CD14-positive monocyte (primary cell): Measurements from ENCODE around the gene SQSTM1. TPM values are rescaled to one million over a fixed set of nuclear protein-coding genes. Genes with fewer than 3 reads are reported as not detected.

Experiments used
- DNase-seq, 3 donors: peaks; one replicate each; pipeline ENCODE4 v3.0.0-alpha.2; 2011 to 2022
- H2AFZ ChIP-seq: 2 replicates; pipeline ENCODE4 v1.6.0; 2012; ENCODE audit warnings: mild to moderate bottlenecking, low read depth, low read length, inconsistent platforms; ENCODE audit not compliant: insufficient read depth, poor library complexity, severe bottlenecking
- H3K27ac ChIP-seq, 2 donors: 1 replicate in 1 of 2; 2 replicates in 1 of 2; pipeline ENCODE4 v1.5.1; 2012 to 2013; ENCODE audit warnings: low read length in 2 of 2, control low read depth in 1 of 2, inconsistent platforms in 1 of 2, low read depth in 1 of 2, mild to moderate bottlenecking in 1 of 2
- H3K27me3 ChIP-seq, 2 donors: one replicate each; pipeline versions ENCODE4 v1.6.0 to v1.6.1; 2011 to 2013; ENCODE audit warnings: low read length in 2 of 2; ENCODE audit not compliant: control insufficient read depth in 2 of 2, insufficient read depth in 2 of 2
- H3K36me3 ChIP-seq, 2 donors: replicated peaks in 1 of 2; 1 replicate in 1 of 2; 2 replicates in 1 of 2; pipeline versions ENCODE4 v1.5.1 to v1.6.1; 2012 to 2013; ENCODE audit warnings: low read length in 2 of 2, control low read depth in 1 of 2, inconsistent platforms in 1 of 2, mild to moderate bottlenecking in 1 of 2; ENCODE audit not compliant: insufficient read depth in 2 of 2, control insufficient read depth in 1 of 2
- H3K4me1 ChIP-seq, 2 donors: 1 replicate in 1 of 2; 2 replicates in 1 of 2; pipeline versions ENCODE4 v1.5.1 to v1.6.1; 2012 to 2013; ENCODE audit warnings: low read length in 2 of 2, control low read depth in 1 of 2, inconsistent platforms in 1 of 2, mild to moderate bottlenecking in 1 of 2, moderate library complexity in 1 of 2; ENCODE audit not compliant: insufficient read depth in 2 of 2, control insufficient read depth in 1 of 2
- H3K4me2 ChIP-seq: replicated peaks from 2 replicates; pipeline ENCODE3; 2012; ENCODE audit warnings: low read length, moderate library complexity, mild to moderate bottlenecking; ENCODE audit not compliant: poor library complexity, severe bottlenecking; ENCODE audit errors: extremely low read depth
- H3K4me3 ChIP-seq, 3 experiments: fragments of 200-600 bp in 1 of 3; sonication (generic) in 1 of 3; replicated peaks in 1 of 3; 1 replicate in 2 of 3; 2 replicates in 1 of 3; pipeline ENCODE4 v1.5.1; 2011 to 2013; ENCODE audit warnings: low read length in 3 of 3, mild to moderate bottlenecking in 3 of 3, control low read depth in 2 of 3, low read depth in 2 of 3, inconsistent platforms in 1 of 3, moderate library complexity in 1 of 3
- H3K79me2 ChIP-seq: 2 replicates; pipeline ENCODE4 v1.6.0; 2012; ENCODE audit warnings: mild to moderate bottlenecking, control low read depth, inconsistent platforms, low read length, moderate library complexity; ENCODE audit not compliant: insufficient read depth
- H3K9ac ChIP-seq: 2 replicates; pipeline ENCODE4 v1.6.0; 2017; ENCODE audit warnings: low read length, mild to moderate bottlenecking; ENCODE audit not compliant: insufficient read depth, poor library complexity, severe bottlenecking
- H3K9me3 ChIP-seq, 2 donors: replicated peaks in 1 of 2; 1 replicate in 1 of 2; 2 replicates in 1 of 2; pipeline versions ENCODE4 v1.5.1 to v1.6.1; 2012 to 2013; ENCODE audit warnings: low read length in 2 of 2, control low read depth in 1 of 2; ENCODE audit not compliant: control insufficient read depth in 1 of 2, insufficient read depth in 1 of 2
- H4K20me1 ChIP-seq: 2 replicates; pipeline ENCODE4 v1.6.0; 2012; ENCODE audit warnings: mild to moderate bottlenecking, low read length, control low read depth, moderate library complexity; ENCODE audit not compliant: insufficient read depth
- H3K27ac Mint-ChIP-seq, 7 donors: one replicate each; pipeline ENCODE4 v1.8.0; 2020; ENCODE audit warnings: mild to moderate bottlenecking in 7 of 7, mixed read lengths in 7 of 7, moderate library complexity in 6 of 7, inconsistent platforms in 2 of 7
- H3K27me3 Mint-ChIP-seq, 3 donors: one replicate each; pipeline ENCODE4 v1.8.0; 2021 to 2022; ENCODE audit warnings: low read depth in 3 of 3, mild to moderate bottlenecking in 3 of 3, mixed read lengths in 3 of 3, moderate library complexity in 3 of 3, inconsistent platforms in 1 of 3
- H3K36me3 Mint-ChIP-seq, 2 donors: one replicate each; pipeline ENCODE4 v1.8.0; 2020; ENCODE audit warnings: mixed read lengths in 2 of 2, inconsistent platforms in 1 of 2, mild to moderate bottlenecking in 1 of 2
- H3K4me1 Mint-ChIP-seq: one replicate; pipeline ENCODE4 v1.8.0; 2020; ENCODE audit warnings: mild to moderate bottlenecking, mixed read lengths
- H3K4me3 Mint-ChIP-seq, 2 donors: one replicate each; pipeline ENCODE4 v1.8.0; 2020; ENCODE audit warnings: mild to moderate bottlenecking in 2 of 2, mixed read lengths in 2 of 2, moderate library complexity in 1 of 2
- H3K9me3 Mint-ChIP-seq, 7 donors: one replicate each; pipeline ENCODE4 v1.8.0; 2020 to 2022; ENCODE audit warnings: mixed read lengths in 7 of 7, mild to moderate bottlenecking in 6 of 7, moderate library complexity in 6 of 7, inconsistent platforms in 2 of 7
- CTCF ChIP-seq: fragments of 200-600 bp; IDR thresholded peaks from one replicate; pipeline ENCODE4 v1.8.0; 2022; ENCODE audit warnings: antibody characterized with exemption, mild to moderate bottlenecking
- WGBS: methylation state at CpG from one replicate; pipeline ENCODE4 v1.1.5; 2013; ENCODE audit warnings: missing lambda C conversion rate; ENCODE audit not compliant: insufficient coverage; 5-methylcytosine and 5-hydroxymethylcytosine counted together
- intact Hi-C, 2 donors: fragments of 100-400 bp; cut with micrococcal nuclease; formaldehyde crosslinking; loops; one replicate each; pipeline versions ENCODE4 v1.15.0 to v1.15.1; 2023
- polyA plus RNA-seq, 3 donors: library from polyadenylated mRNA; depleted of rRNA in 1 of 3; unstranded in 2 of 3; stranded (reverse) in 1 of 3; fragments of 300-500 nt in 2 of 3; fragments of >200 nt in 1 of 3; fragmentation: Illumina TruSeq in 2 of 3; gene quantifications; 1 replicate in 2 of 3; 2 replicates in 1 of 3; pipeline ENCODE4 v1.2.3, GENCODE V29; 2012 to 2021

Gene SQSTM1
- polyA plus RNA-seq, 3 donors, result 182 to 312 (median 275) TPM

- Histone ChIP-seq H3K4me3 (peak overlapping the region in 1 of 3 experiments; percentile 80), H4K20me1 (peaks cover 76% of the 10 kb centered on the region), H3K4me2 (peak overlapping the region; percentile 87), H3K36me3 (peaks cover 30 to 33% of the 10 kb centered on the region in 2 donors), H3K9ac (no peak overlapping the region), H3K27ac (no peak overlapping the region), H3K9me3 (no peaks in the 10 kb centered on the region), H3K79me2 (peaks cover 43% of the 10 kb centered on the region), H3K27me3 (no peaks in the 10 kb centered on the region), H2AFZ (no peak overlapping the region), H3K4me1 (peaks cover 41 to 52% of the 10 kb centered on the region in 2 donors)
- Mint-ChIP-seq H3K4me1 (peaks cover 36% of the 10 kb centered on the region), H3K4me3 (no peak overlapping the region), H3K36me3 (peaks cover 33 to 39% of the 10 kb centered on the region in 2 donors), H3K9me3 (no peaks in the 10 kb centered on the region), H3K27ac (peak overlapping the region in 1 of 7 donors; percentile 19), H3K27me3 (peaks cover 0 to 2% (median 0%) of the 10 kb centered on the region in 3 donors)
- intact Hi-C loops, result loop anchor here (5.0 kb wide), 2 partner anchors 34 to 104 kb away; partner anchors contain the start of gene TBC1D9B (in 1 of the 2)
- no peak for DNase-seq
- WGBS, result 83% methylated on average over 4 of the region's 11 CpGs
- no peak for TF ChIP-seq CTCF
These were observed 17.6 kb upstream of the SQSTM1 start for GRCh38 chr5:179802950-179803562.

DNA sequence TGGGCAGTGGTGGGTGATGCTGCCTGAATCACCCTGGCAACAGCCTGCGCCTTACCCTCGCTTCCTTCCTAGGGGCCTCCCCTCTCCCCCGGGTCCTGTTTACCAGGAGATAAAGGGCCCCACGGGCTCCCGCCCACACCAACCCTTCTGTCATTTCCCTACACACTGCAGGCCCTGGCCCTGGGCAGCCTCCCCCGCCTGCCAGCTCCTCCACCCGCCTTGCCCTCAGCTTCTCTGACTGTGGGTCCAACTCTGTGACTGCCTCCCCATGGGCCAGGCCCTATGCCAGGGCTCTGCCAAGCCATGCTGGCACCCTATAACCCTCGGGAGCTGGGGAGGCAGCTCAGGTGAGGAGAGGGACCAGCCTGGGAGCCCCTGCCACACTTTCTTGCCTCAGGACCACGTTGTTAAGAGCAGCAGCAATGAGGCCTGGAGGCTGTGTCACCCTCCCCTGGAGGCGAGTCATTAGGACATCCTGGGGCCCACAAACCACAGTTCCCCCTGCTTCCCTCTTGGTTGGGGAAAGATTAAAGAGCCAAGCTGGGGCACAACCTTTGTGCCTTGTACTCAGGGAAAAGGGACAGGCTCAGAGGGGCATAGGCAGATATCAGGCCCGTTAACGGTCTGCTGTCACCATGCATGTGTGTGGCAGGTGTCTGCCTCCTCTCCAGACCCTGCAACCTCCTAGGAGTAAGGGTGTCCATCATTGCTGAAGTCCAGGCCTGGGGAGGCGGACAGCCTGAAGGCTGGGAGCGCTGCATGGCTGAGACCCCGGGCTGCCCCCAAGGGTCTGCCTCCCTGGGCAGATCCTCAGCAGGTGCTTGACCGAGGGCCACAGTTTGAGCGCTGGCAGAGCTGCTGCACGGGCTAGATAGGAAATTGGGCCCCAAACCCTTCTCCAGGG is 16.8 kb upstream of the SQSTM1 start:
- Mint-ChIP-seq H3K9me3 (no peaks in the 10 kb centered on the region), H3K36me3 (peaks cover 24 to 31% of the 10 kb centered on the region in 2 donors), H3K4me3 (peak overlapping the region; percentile 88 to 91), H3K4me1 (peaks cover 36% of the 10 kb centered on the region), H3K27me3 (peaks cover 0 to 2% (median 0%) of the 10 kb centered on the region in 3 donors), H3K27ac (peak overlapping the region in 6 of 7 donors; percentile 63 to 82 (median 72))
- Histone ChIP-seq H4K20me1 (peaks cover 69% of the 10 kb centered on the region), H3K27ac (peak overlapping the region; percentile 14 to 33), H3K36me3 (peaks cover 22 to 25% of the 10 kb centered on the region in 2 donors), H2AFZ (no peak overlapping the region), H3K4me1 (peaks cover 41 to 53% of the 10 kb centered on the region in 2 donors), H3K27me3 (no peaks in the 10 kb centered on the region), H3K4me2 (peak overlapping the region; percentile 87), H3K79me2 (peaks cover 45% of the 10 kb centered on the region), H3K4me3 (peak overlapping the region in 1 of 3 experiments; percentile 80), H3K9ac (peak overlapping the region; percentile 71), H3K9me3 (no peaks in the 10 kb centered on the region)
- 18% methylated on average over 17 of the region's 18 CpGs for WGBS
- TF ChIP-seq CTCF, result no peak
- intact Hi-C loops, result loop anchor here (2.0 to 5.0 kb wide), 3 partner anchors 17 to 103 kb away; partner anchors contain the start of genes SQSTM1 (in 1 of the 2) and TBC1D9B (in 1 of the 2)
- DNase-seq, result peak; percentile 69 to 78 (median 77)
